22Rv1 (cell line): ENCODE measurements around the gene PRODH.
"Not testable (repeated sequence)": the region's sequence is repeated elsewhere in the genome, so short reads cannot be mapped to it uniquely, and the experiment has no call there.

Experiments
- ZFX ChIP-seq: fragments of 450-650 bp; IDR thresholded peaks from 2 replicates; pipeline ENCODE4 v1.6.1; 2017; ENCODE audit warnings: antibody characterized with exemption, borderline replicate concordance
- TF ChIP-seq, protein P1 (sequence below): fragments of 450-650 bp; IDR thresholded peaks from 2 replicates; pipeline ENCODE4 v1.5.1; 2017; ENCODE audit warnings: mild to moderate bottlenecking

DNA sequence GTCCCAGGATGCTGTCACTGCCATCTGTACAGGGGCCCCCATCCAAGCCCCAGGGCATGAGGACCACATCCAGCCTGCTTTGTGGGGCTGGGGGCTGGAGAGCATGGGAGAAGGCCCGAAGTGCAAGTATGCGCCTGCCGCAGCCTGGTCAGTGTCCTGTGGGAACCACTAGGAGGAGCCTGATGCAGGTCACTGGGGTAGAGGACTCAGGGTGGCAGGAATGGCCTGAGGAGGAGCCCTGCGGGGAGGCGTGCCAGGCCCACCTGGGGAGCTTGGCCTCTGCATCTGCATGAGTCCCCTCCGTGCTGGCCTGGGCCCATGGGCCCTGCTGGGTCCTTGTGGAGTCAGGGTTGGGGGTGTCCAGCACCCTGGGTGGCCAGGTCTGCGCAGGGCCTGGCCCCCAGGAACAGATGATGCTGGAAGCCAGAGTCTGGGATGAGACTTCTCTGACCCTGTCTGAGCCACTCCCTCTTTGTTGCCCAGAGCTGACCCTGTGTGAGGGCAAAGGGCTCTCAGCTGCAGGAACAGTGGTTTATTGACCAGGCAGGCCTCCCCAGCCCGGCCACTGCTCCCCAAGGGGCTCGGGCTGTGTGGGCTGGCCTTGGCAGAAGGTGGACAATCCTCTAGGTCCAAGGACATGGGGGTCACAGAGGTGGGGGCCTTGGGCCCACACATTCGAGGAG lies 23.7 kb downstream of the PRODH start:
- TF ChIP-seq, protein P1, sequence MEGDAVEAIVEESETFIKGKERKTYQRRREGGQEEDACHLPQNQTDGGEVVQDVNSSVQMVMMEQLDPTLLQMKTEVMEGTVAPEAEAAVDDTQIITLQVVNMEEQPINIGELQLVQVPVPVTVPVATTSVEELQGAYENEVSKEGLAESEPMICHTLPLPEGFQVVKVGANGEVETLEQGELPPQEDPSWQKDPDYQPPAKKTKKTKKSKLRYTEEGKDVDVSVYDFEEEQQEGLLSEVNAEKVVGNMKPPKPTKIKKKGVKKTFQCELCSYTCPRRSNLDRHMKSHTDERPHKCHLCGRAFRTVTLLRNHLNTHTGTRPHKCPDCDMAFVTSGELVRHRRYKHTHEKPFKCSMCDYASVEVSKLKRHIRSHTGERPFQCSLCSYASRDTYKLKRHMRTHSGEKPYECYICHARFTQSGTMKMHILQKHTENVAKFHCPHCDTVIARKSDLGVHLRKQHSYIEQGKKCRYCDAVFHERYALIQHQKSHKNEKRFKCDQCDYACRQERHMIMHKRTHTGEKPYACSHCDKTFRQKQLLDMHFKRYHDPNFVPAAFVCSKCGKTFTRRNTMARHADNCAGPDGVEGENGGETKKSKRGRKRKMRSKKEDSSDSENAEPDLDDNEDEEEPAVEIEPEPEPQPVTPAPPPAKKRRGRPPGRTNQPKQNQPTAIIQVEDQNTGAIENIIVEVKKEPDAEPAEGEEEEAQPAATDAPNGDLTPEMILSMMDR, result not testable (repeated sequence)
- not testable (repeated sequence) for TF ChIP-seq ZFX
